Right atrium auricular region (tissue), 2 donors: ENCODE data around the gene ALAS1. TPM values are rescaled to one million over a fixed set of nuclear protein-coding genes. Genes with fewer than 3 reads are reported as not detected.
"Not testable (repeated sequence)": the region's sequence is repeated elsewhere in the genome, so short reads cannot be mapped to it uniquely, and the experiment has no call there.

Experiments used
- DNase-seq: peaks from one replicate; pipeline ENCODE4 v3.0.0-alpha.2; 2019; ENCODE audit warnings: low spot score
- H3K27ac ChIP-seq, 2 donors: fragments of 200-600 bp; sonication (generic); 1 replicate in 1 of 2; 2 replicates in 1 of 2; pipeline ENCODE4 v1.5.1; 2016 to 2019
- H3K27me3 ChIP-seq, 2 donors: fragments of 200-600 bp; sonication (generic); one replicate each; pipeline versions ENCODE4 v1.5.1 to v1.6.0; 2017 to 2019
- H3K36me3 ChIP-seq: fragments of 200-600 bp; sonication (generic); one replicate; pipeline ENCODE4 v1.5.1; 2016
- H3K4me1 ChIP-seq, 2 donors: fragments of 200-600 bp; sonication (generic); one replicate each; pipeline versions ENCODE4 v1.5.1 to v1.6.0; 2017 to 2019
- H3K4me3 ChIP-seq, 2 donors: fragments of 200-600 bp; sonication (generic); 1 replicate in 1 of 2; 2 replicates in 1 of 2; pipeline ENCODE4 v1.5.1; 2017 to 2019; ENCODE audit warnings: mild to moderate bottlenecking in 1 of 2, moderate library complexity in 1 of 2
- H3K9me3 ChIP-seq, 2 donors: fragments of 200-600 bp; sonication (generic); one replicate each; pipeline ENCODE4 v1.5.1; 2019
- total RNA-seq, 2 donors: library from RNA; depleted of rRNA; stranded (reverse); fragments of >200 nt; gene quantifications; one replicate each; pipeline ENCODE4 v1.1.0, GENCODE V29; 2016
- TF ChIP-seq, protein P1 (sequence below), 2 donors: fragments of 200-600 bp; sonication (generic); IDR thresholded peaks; one replicate each; pipeline ENCODE4 v1.5.1; 2019; ENCODE audit warnings: antibody characterized with exemption in 2 of 2

The ALAS1 gene
- total RNA-seq, 2 donors from 2014 or later, result 69.7 to 103 TPM

DNA sequence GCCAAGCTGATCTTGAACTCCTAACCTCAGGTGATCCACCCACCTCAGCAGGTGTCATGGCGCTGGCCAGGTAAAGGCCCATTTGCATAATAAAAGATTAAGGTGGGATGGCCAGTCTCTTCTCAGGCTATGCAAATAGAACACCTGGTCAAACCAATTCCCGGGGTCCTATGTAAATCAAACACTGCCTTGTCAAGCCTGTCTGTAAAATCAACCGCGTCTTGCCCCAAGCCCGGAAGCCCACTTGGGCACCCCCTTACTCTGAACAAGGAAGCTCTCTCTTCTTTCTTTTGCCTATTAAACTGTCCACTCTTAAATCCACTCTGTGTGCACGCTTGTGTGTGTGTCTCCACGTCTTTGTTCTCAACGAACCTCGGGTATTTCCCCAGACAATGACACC, 30.7 kb upstream of the ALAS1 start:
- TF ChIP-seq, protein P1, sequence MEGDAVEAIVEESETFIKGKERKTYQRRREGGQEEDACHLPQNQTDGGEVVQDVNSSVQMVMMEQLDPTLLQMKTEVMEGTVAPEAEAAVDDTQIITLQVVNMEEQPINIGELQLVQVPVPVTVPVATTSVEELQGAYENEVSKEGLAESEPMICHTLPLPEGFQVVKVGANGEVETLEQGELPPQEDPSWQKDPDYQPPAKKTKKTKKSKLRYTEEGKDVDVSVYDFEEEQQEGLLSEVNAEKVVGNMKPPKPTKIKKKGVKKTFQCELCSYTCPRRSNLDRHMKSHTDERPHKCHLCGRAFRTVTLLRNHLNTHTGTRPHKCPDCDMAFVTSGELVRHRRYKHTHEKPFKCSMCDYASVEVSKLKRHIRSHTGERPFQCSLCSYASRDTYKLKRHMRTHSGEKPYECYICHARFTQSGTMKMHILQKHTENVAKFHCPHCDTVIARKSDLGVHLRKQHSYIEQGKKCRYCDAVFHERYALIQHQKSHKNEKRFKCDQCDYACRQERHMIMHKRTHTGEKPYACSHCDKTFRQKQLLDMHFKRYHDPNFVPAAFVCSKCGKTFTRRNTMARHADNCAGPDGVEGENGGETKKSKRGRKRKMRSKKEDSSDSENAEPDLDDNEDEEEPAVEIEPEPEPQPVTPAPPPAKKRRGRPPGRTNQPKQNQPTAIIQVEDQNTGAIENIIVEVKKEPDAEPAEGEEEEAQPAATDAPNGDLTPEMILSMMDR (IDR thresholded peaks at IDR 0.05), result no peak
- no peaks in the 10 kb centered on the region for H3K4me1 ChIP-seq
- no peak overlapping the region for H3K27ac ChIP-seq
- no peaks in the 10 kb centered on the region for H3K9me3 ChIP-seq
- no peaks in the 10 kb centered on the region for H3K27me3 ChIP-seq
- DNase-seq, result no peak
- H3K4me3 ChIP-seq, result no peak overlapping the region
- H3K36me3 ChIP-seq, result no peaks in the 10 kb centered on the region

GRCh38 chr3:52170217-52170616, 27.7 kb upstream of the ALAS1 start:
- H3K4me1 ChIP-seq, H3K9me3 ChIP-seq, H3K27me3 ChIP-seq, H3K36me3 ChIP-seq, H3K4me3 ChIP-seq, H3K27ac ChIP-seq, DNase-seq: not testable (repeated sequence)

- TF ChIP-seq, protein P1 (IDR thresholded peaks at IDR 0.05), result no peak
- Histone ChIP-seq H3K27ac (no peak overlapping the region), H3K36me3 (no peaks in the 10 kb centered on the region), H3K27me3 (no peaks in the 10 kb centered on the region), H3K4me3 (no peak overlapping the region), H3K4me1 (no peaks in the 10 kb centered on the region), H3K9me3 (no peaks in the 10 kb centered on the region)
- no peak for DNase-seq
These were observed 26.3 kb upstream of the ALAS1 start for GRCh38 chr3:52171514-52172261.

DNA sequence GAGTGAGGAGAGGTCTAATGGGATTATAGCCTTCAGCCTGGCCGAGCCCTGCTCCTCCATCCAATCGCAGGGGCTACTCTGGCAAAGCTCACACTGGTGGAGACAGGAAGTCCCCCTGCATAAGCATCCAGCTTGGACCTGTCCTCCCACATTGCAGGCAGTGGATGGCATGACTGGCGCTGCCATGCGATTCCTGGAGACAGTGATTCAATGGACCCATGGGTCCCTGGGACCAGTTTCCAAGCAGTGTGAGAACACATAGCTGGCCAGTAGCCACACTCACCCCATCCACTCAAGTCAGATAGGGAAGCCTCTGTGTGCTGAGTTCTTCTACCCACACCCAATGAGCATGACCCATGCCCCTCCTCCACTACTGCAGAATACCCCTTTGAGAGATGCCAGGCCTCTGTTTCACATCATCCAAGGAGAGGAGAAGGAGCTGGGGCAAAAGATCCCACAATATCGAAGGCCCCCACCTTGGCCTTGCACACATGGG, 25.6 kb upstream of the ALAS1 start:
- Histone ChIP-seq H3K36me3 (no peaks in the 10 kb centered on the region), H3K27me3 (no peaks in the 10 kb centered on the region), H3K4me1 (no peaks in the 10 kb centered on the region), H3K9me3 (no peaks in the 10 kb centered on the region), H3K27ac (no peak overlapping the region), H3K4me3 (no peak overlapping the region)
- no peak for DNase-seq
- TF ChIP-seq, protein P1 (IDR thresholded peaks at IDR 0.05), result no peak

GRCh38 chr3:52173101-52173500, 24.9 kb upstream of the ALAS1 start:
- TF ChIP-seq, protein P1 (IDR thresholded peaks at IDR 0.05), result no peak
- Histone ChIP-seq H3K27ac (no peak overlapping the region), H3K27me3 (no peaks in the 10 kb centered on the region), H3K36me3 (no peaks in the 10 kb centered on the region), H3K9me3 (no peaks in the 10 kb centered on the region), H3K4me3 (no peak overlapping the region), H3K4me1 (no peaks in the 10 kb centered on the region)
- DNase-seq, result no peak

- H3K4me1 ChIP-seq, result no peaks in the 10 kb centered on the region
- no peaks in the 10 kb centered on the region for H3K9me3 ChIP-seq
- H3K36me3 ChIP-seq, result no peaks in the 10 kb centered on the region
- no peak overlapping the region for H3K27ac ChIP-seq
- TF ChIP-seq, protein P1 (IDR thresholded peaks at IDR 0.05), result no peak
- no peak for DNase-seq
- no peaks in the 10 kb centered on the region for H3K27me3 ChIP-seq
- no peak overlapping the region for H3K4me3 ChIP-seq
These were observed 23.1 kb upstream of the ALAS1 start for GRCh38 chr3:52174896-52175295.
